H9 (cell line): ENCODE results near the gene PLA1A. TPM values are rescaled to one million over a fixed set of nuclear protein-coding genes. Genes with fewer than 3 reads are reported as not detected.

Source experiments
- DNase-seq: peaks from one replicate; pipeline ENCODE4 v3.0.0-alpha.2; 2017
- H2AFZ ChIP-seq: one replicate; pipeline ENCODE4 v1.6.1; 2013; ENCODE audit warnings: mild to moderate bottlenecking, low read length, control low read depth, moderate library complexity
- H2AK5ac ChIP-seq: 2 replicates; pipeline ENCODE4 v1.6.1; 2013; ENCODE audit warnings: low read length, control low read depth, mixed read lengths; ENCODE audit not compliant: insufficient read length
- H2BK120ac ChIP-seq: one replicate; pipeline ENCODE4 v1.6.1; 2013; ENCODE audit warnings: low read depth, mild to moderate bottlenecking, low read length, control low read depth, inconsistent platforms; ENCODE audit not compliant: poor library complexity, severe bottlenecking
- H2BK12ac ChIP-seq: 2 replicates; pipeline ENCODE4 v1.6.1; 2013; ENCODE audit warnings: low read length, control low read depth, mixed read lengths, low read depth; ENCODE audit not compliant: insufficient read length
- H2BK15ac ChIP-seq: 2 replicates; pipeline ENCODE4 v1.6.1; 2013; ENCODE audit warnings: low read depth, low read length, control low read depth
- H2BK20ac ChIP-seq: one replicate; pipeline ENCODE4 v1.6.1; 2013; ENCODE audit warnings: low read depth, mild to moderate bottlenecking, low read length, control low read depth, inconsistent platforms; ENCODE audit not compliant: poor library complexity, severe bottlenecking
- H2BK5ac ChIP-seq: 2 replicates; pipeline ENCODE4 v1.6.1; 2013; ENCODE audit warnings: low read length, control low read depth, mixed read lengths; ENCODE audit not compliant: insufficient read length
- H3K14ac ChIP-seq: 2 replicates; pipeline ENCODE4 v1.6.1; 2013; ENCODE audit warnings: low read length, control low read depth; ENCODE audit not compliant: insufficient read depth
- H3K18ac ChIP-seq: 2 replicates; pipeline ENCODE4 v1.6.1; 2013; ENCODE audit warnings: low read depth, mild to moderate bottlenecking, mixed read lengths, low read length, control low read depth; ENCODE audit not compliant: insufficient read length
- H3K23ac ChIP-seq: 2 replicates; pipeline ENCODE4 v1.6.1; 2013; ENCODE audit warnings: low read length, control low read depth, mixed read lengths, low read depth; ENCODE audit not compliant: insufficient read length
- H3K23me2 ChIP-seq: 2 replicates; pipeline ENCODE4 v1.6.1; 2013; ENCODE audit warnings: low read depth, mild to moderate bottlenecking, mixed read lengths, low read length, control low read depth; ENCODE audit not compliant: insufficient read length, poor library complexity, severe bottlenecking
- H3K27ac ChIP-seq: 2 replicates; pipeline ENCODE4 v1.5.1; 2013; ENCODE audit warnings: low read length, control low read depth, mixed read lengths, low read depth; ENCODE audit not compliant: insufficient read length
- H3K27me3 ChIP-seq: 2 replicates; pipeline ENCODE4 v1.6.1; 2013; ENCODE audit warnings: low read length, control low read depth, inconsistent platforms; ENCODE audit not compliant: insufficient read depth
- H3K4ac ChIP-seq: 2 replicates; pipeline ENCODE4 v1.6.1; 2013; ENCODE audit warnings: low read depth, mild to moderate bottlenecking, control low read depth, inconsistent platforms, low read length, moderate library complexity
- H3K4me1 ChIP-seq: 2 replicates; pipeline ENCODE4 v1.6.1; 2013; ENCODE audit warnings: low read length, control low read depth, inconsistent platforms; ENCODE audit not compliant: insufficient read depth
- H3K4me2 ChIP-seq: 2 replicates; pipeline ENCODE4 v1.6.1; 2013; ENCODE audit warnings: low read length, control low read depth, mixed read lengths; ENCODE audit not compliant: insufficient read length, insufficient read depth
- H3K56ac ChIP-seq: 2 replicates; pipeline ENCODE4 v1.6.1; 2013; ENCODE audit warnings: low read depth, mild to moderate bottlenecking, mixed read lengths, low read length, control low read depth; ENCODE audit not compliant: insufficient read length
- H3K79me1 ChIP-seq: 2 replicates; pipeline ENCODE4 v1.6.1; 2013; ENCODE audit warnings: low read depth, mild to moderate bottlenecking, moderate library complexity, low read length, control low read depth, inconsistent platforms; ENCODE audit not compliant: insufficient read depth, poor library complexity, severe bottlenecking
- H3K79me2 ChIP-seq: 2 replicates; pipeline ENCODE4 v1.6.1; 2013; ENCODE audit warnings: low read length, control low read depth, inconsistent platforms; ENCODE audit not compliant: insufficient read depth
- H3K9ac ChIP-seq: 2 replicates; pipeline ENCODE4 v1.6.1; 2013; ENCODE audit warnings: low read length, control low read depth, mixed read lengths; ENCODE audit not compliant: insufficient read length; ENCODE audit errors: extremely low read depth
- H3K9me3 ChIP-seq: one replicate; pipeline ENCODE4 v1.6.1; 2013; ENCODE audit warnings: low read depth, low read length, inconsistent platforms; ENCODE audit not compliant: control insufficient read depth
- H3T11ph ChIP-seq: one replicate; pipeline ENCODE4 v1.6.1; 2013; ENCODE audit warnings: mild to moderate bottlenecking, low read length, control low read depth, inconsistent platforms
- H4K20me1 ChIP-seq: one replicate; pipeline ENCODE4 v1.6.1; 2013; ENCODE audit not compliant: control insufficient read depth, insufficient read length, insufficient read depth
- H4K5ac ChIP-seq: 2 replicates; pipeline ENCODE4 v1.6.1; 2013; ENCODE audit warnings: low read depth, mild to moderate bottlenecking, mixed read lengths, low read length, control low read depth; ENCODE audit not compliant: insufficient read length
- H4K8ac ChIP-seq: replicated peaks from 2 replicates; pipeline ENCODE4 v1.6.1; 2013; ENCODE audit warnings: low read length, control low read depth, mixed read lengths, low read depth; ENCODE audit not compliant: insufficient read length
- H4K91ac ChIP-seq: 2 replicates; pipeline ENCODE4 v1.6.1; 2013; ENCODE audit warnings: low read depth, mild to moderate bottlenecking, moderate library complexity, mixed read lengths, low read length, control low read depth; ENCODE audit not compliant: insufficient read length
- H3K27ac Mint-ChIP-seq, 3 experiments: 2 replicates in 2 of 3; 3 replicates in 1 of 3; pipeline ENCODE4 v1.8.0; 2020 to 2021; ENCODE audit warnings: mixed read lengths in 3 of 3, mild to moderate bottlenecking in 1 of 3, moderate library complexity in 1 of 3
- H3K27me3 Mint-ChIP-seq: 2 replicates; pipeline ENCODE4 v1.8.0; 2021; ENCODE audit warnings: low read depth, mild to moderate bottlenecking, moderate library complexity, mixed read lengths
- H3K36me3 Mint-ChIP-seq, 3 experiments: 2 replicates in 2 of 3; 3 replicates in 1 of 3; pipeline ENCODE4 v1.8.0; 2020 to 2021; ENCODE audit warnings: low read depth in 3 of 3, mixed read lengths in 3 of 3; ENCODE audit not compliant: insufficient read depth in 1 of 3
- H3K4me1 Mint-ChIP-seq, 2 experiments: 2 replicates each; pipeline ENCODE4 v1.8.0; 2020; ENCODE audit warnings: mixed read lengths in 2 of 2
- H3K4me3 Mint-ChIP-seq, 2 experiments: 2 replicates in 1 of 2; 3 replicates in 1 of 2; pipeline ENCODE4 v1.8.0; 2020 to 2021; ENCODE audit warnings: mild to moderate bottlenecking in 2 of 2, mixed read lengths in 2 of 2, moderate library complexity in 1 of 2
- H3K9me3 Mint-ChIP-seq, 2 experiments: 2 replicates in 1 of 2; 3 replicates in 1 of 2; pipeline ENCODE4 v1.8.0; 2020; ENCODE audit warnings: mild to moderate bottlenecking in 2 of 2, mixed read lengths in 2 of 2, moderate library complexity in 1 of 2
- WGBS: extraction: QIAGEN DNeasy Blood & Tissue Kit; methylation state at CpG from one replicate; pipeline ENCODE4 v1.1.7; 2013; ENCODE audit warnings: missing lambda C conversion rate, low lambda C conversion rate, mixed read lengths; ENCODE audit not compliant: insufficient read length; ENCODE audit errors: extremely low coverage; 5-methylcytosine and 5-hydroxymethylcytosine counted together
- total RNA-seq: library from RNA; stranded (reverse); gene quantifications from 2 replicates; pipeline ENCODE4 v1.2.1, GENCODE V29; 2021
- TF ChIP-seq, protein P1 (sequence below): fragments of 200-600 bp; sonication (generic); conservative IDR thresholded peaks from 3 replicates; pipeline ENCODE4 v1.8.0; 2021; ENCODE audit warnings: antibody characterized with exemption, mild to moderate bottlenecking

PLA1A gene
- total RNA-seq, 1 experiment from 2014 or later: not detected

DNA sequence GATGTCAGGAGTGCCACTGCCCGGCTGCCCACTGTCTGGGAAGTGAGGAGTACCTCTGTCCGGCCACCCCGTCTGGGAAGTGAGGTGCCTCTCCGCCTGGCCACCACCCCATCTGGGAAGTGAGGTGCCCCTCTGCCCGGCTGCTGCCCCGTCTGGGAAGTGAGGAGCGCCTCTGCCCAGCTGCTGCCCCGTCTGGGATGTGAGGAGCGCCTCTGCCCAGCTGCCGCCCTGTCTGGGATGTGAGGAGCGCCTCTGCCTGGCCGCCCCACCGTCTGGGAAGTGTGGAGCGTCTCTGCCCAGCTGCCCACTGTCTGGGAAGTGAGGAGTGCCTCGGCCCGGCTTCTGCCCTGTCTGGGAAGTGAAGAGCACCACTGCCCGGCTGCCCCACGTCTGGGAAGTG is 76.2 kb downstream of the PLA1A start:
- Histone ChIP-seq H3K23ac (no peak overlapping the region), H3T11ph (no peak overlapping the region), H3K18ac (no peak overlapping the region), H4K20me1 (no peaks in the 10 kb centered on the region), H3K4me1 (no peaks in the 10 kb centered on the region), H3K9me3 (no peaks in the 10 kb centered on the region), H3K9ac (no peak overlapping the region), H2AFZ (no peak overlapping the region), H4K8ac (no peak overlapping the region), H2BK20ac (no peak overlapping the region), H2BK120ac (no peak overlapping the region), H3K27me3 (no peaks in the 10 kb centered on the region), H3K79me1 (no peaks in the 10 kb centered on the region), H3K27ac (no peak overlapping the region), H2AK5ac (no peak overlapping the region), H4K91ac (no peak overlapping the region), H3K4me2 (no peak overlapping the region), H2BK15ac (no peak overlapping the region), H3K14ac (no peak overlapping the region), H3K79me2 (peaks cover 5% of the 10 kb centered on the region; the same call in 1 of the 2 replicates), H3K4ac (no peak overlapping the region), H3K56ac (no peak overlapping the region), H2BK12ac (no peak overlapping the region), H3K23me2 (no peaks in the 10 kb centered on the region), H4K5ac (no peak overlapping the region), H2BK5ac (no peak overlapping the region)
- no peaks in the 10 kb centered on the region for H3K9me3 Mint-ChIP-seq
- no peaks in the 10 kb centered on the region for H3K27me3 Mint-ChIP-seq
- TF ChIP-seq, protein P1, sequence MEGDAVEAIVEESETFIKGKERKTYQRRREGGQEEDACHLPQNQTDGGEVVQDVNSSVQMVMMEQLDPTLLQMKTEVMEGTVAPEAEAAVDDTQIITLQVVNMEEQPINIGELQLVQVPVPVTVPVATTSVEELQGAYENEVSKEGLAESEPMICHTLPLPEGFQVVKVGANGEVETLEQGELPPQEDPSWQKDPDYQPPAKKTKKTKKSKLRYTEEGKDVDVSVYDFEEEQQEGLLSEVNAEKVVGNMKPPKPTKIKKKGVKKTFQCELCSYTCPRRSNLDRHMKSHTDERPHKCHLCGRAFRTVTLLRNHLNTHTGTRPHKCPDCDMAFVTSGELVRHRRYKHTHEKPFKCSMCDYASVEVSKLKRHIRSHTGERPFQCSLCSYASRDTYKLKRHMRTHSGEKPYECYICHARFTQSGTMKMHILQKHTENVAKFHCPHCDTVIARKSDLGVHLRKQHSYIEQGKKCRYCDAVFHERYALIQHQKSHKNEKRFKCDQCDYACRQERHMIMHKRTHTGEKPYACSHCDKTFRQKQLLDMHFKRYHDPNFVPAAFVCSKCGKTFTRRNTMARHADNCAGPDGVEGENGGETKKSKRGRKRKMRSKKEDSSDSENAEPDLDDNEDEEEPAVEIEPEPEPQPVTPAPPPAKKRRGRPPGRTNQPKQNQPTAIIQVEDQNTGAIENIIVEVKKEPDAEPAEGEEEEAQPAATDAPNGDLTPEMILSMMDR: no peak
- no CpG with 5 or more reads among the region's 18 CpGs for WGBS
- H3K4me3 Mint-ChIP-seq: no peak overlapping the region
- H3K4me1 Mint-ChIP-seq: peaks cover 19 to 26% of the 10 kb centered on the region in 2 experiments
- no peak overlapping the region for H3K27ac Mint-ChIP-seq
- H3K36me3 Mint-ChIP-seq: peaks cover 11 to 52% (median 51%) of the 10 kb centered on the region in 3 experiments
- DNase-seq: no peak
